Ovary (tissue), 3 donors: ENCODE results near the gene KDM6A.

Experiments
- CTCF ChIP-seq, 3 donors: fragments of 450-650 bp in 2 of 3; fragments of 200-600 bp in 1 of 3; IDR thresholded peaks; one replicate each; pipeline versions ENCODE4 v1.5.1 to v1.8.0; 2016 to 2022; ENCODE audit warnings: antibody characterized with exemption in 3 of 3, mild to moderate bottlenecking in 1 of 3
- EP300 ChIP-seq: sonication (generic); formaldehyde crosslinking; IDR thresholded peaks from one replicate; pipeline ENCODE4 v1.6.1; 2017; ENCODE audit warnings: antibody characterized with exemption
- donor health status: DM: no; HTN: no; CAD: no.

DNA sequence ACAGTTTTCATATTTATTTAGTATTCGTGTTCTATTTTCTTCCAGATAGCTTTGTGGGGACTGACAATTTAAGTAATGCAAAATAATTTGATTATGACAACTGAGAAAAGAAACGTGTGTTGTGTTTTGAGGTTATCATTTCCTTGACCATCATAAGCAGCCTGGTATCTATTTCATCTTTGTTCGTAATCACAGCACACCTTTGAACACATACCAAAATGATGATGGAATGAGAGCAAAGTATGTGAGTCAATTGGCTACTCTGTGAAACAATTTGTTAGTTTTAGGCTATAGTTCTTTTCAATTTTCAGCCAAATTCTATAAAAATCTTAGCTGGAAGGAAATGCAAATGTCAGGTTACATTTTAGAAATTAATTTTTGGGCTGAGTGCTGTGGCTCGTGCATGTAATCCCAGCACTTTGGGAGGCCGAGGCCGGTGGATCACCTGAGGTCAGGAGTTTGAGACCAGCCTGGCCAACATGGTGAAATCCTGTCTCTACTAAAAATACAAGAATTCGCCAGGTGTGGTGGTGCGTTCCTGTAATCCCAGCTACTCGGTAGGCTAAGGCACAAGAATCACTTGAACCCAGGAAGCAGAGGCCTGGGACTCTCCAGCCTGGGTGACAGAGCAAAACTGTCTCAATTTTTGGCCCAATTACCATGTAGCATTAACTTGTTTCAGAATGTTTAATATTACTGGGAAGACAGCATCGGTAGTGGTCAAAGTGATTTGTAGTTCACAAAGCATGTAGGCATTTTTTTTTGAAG lies 30.3 kb upstream of the KDM6A start:
- TF ChIP-seq CTCF (IDR thresholded peaks at IDR 0.05) (no peak), EP300 (no peak)
